Neural crest cell (in vitro differentiated cells): ENCODE results near the gene CLDN4. TPM values are rescaled to one million over a fixed set of nuclear protein-coding genes. Genes with fewer than 3 reads are reported as not detected.
A peak's percentile ranks its signal among the peaks of the same experiment; 100 is the strongest.
"Not testable (repeated sequence)": the region's sequence is repeated elsewhere in the genome, so short reads cannot be mapped to it uniquely, and the experiment has no call there.

ENCODE experiments used
- DNase-seq: peaks from one replicate; pipeline ENCODE4 v3.0.0; 2021; ENCODE audit warnings: low read depth, mixed read lengths, low spot score
- H3K27ac Mint-ChIP-seq: one replicate; pipeline ENCODE4 v1.8.0; 2021; ENCODE audit warnings: mild to moderate bottlenecking, mixed read lengths; ENCODE audit not compliant: unreplicated experiment
- H3K27me3 Mint-ChIP-seq: 2 replicates; pipeline ENCODE4 v1.8.0; 2021; ENCODE audit warnings: low read depth, mild to moderate bottlenecking, mixed read lengths
- H3K36me3 Mint-ChIP-seq: 2 replicates; pipeline ENCODE4 v1.8.0; 2021; ENCODE audit warnings: low read depth, mild to moderate bottlenecking, mixed read lengths
- H3K4me1 Mint-ChIP-seq: 2 replicates; pipeline ENCODE4 v1.8.0; 2021; ENCODE audit warnings: mixed read lengths
- H3K4me3 Mint-ChIP-seq: one replicate; pipeline ENCODE4 v1.8.0; 2021; ENCODE audit warnings: mild to moderate bottlenecking, mixed read lengths
- H3K9me3 Mint-ChIP-seq: 2 replicates; pipeline ENCODE4 v1.8.0; 2021; ENCODE audit warnings: mixed read lengths
- total RNA-seq: library from RNA; stranded (reverse); gene quantifications from 2 replicates; pipeline ENCODE4 v1.2.1, GENCODE V29; 2021
- TF ChIP-seq, protein P1 (sequence below): fragments of 200-600 bp; sonication (generic); conservative IDR thresholded peaks from 2 replicates; pipeline ENCODE4 v1.5.0; 2021; ENCODE audit warnings: antibody characterized with exemption, mild to moderate bottlenecking

CLDN4 gene
- total RNA-seq, 1 donor from 2014 or later = 0.47 TPM

DNA sequence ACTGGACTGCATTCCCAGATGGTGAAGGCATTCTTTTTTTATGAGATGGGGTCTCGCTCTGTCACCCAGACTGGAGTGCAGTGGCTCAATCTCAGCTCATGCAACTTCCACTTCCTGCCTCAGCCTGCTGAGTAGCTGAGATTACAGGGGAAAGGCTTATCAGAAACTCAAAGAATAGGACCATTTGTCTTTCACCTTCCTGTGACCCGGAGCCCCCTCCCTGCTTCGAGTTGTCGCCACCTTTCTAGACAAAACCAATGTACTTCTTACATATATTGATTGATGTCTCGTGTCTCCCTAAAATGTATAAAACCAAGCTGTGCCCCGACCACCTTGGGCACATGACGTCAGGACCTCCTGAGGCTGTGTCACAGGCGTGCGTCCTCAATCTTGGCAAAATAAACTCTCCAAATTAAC is 13.3 kb downstream of the CLDN4 start:
- DNase-seq = no peak
- Mint-ChIP-seq H3K4me1 (peaks cover 5% of the 10 kb centered on the region), H3K36me3 (no peaks in the 10 kb centered on the region), H3K9me3 (no peaks in the 10 kb centered on the region), H3K27ac (no peak overlapping the region), H3K4me3 (peak overlapping the region; percentile 52), H3K27me3 (no peaks in the 10 kb centered on the region)
- TF ChIP-seq, protein P1, sequence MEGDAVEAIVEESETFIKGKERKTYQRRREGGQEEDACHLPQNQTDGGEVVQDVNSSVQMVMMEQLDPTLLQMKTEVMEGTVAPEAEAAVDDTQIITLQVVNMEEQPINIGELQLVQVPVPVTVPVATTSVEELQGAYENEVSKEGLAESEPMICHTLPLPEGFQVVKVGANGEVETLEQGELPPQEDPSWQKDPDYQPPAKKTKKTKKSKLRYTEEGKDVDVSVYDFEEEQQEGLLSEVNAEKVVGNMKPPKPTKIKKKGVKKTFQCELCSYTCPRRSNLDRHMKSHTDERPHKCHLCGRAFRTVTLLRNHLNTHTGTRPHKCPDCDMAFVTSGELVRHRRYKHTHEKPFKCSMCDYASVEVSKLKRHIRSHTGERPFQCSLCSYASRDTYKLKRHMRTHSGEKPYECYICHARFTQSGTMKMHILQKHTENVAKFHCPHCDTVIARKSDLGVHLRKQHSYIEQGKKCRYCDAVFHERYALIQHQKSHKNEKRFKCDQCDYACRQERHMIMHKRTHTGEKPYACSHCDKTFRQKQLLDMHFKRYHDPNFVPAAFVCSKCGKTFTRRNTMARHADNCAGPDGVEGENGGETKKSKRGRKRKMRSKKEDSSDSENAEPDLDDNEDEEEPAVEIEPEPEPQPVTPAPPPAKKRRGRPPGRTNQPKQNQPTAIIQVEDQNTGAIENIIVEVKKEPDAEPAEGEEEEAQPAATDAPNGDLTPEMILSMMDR = no peak

DNA sequence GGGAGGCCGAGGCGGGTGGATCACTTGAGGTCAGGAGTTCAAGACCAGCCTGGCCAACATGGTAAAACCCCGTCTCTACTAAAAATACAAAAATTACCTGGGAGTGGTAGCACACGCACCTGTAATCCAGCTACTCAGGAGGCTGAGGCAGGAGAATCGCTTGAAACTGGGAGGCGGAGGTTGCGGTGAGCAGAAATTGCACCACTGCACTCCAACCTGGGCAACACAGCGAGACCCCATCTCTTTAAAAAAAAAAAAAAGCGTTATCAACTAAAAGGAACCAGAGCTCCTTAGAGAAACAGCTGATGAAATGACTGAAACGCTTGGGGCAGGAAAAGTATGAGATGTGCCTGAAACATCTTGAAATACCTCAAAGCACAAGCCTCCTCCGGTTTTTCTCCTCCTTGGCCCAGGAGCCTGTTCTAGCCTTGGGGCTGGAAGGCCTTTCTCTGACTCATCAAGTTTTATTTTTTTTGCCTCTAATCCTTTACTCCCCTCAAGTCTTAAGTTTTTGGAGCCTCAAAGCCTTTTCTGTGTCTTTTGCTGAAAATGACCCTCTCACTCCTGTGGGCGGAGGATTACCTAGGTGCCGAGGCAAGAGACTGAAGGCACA is 14.2 kb downstream of the CLDN4 start:
- H3K4me3 Mint-ChIP-seq = no peak overlapping the region
- H3K27ac Mint-ChIP-seq = no peak overlapping the region
- H3K27me3 Mint-ChIP-seq = no peaks in the 10 kb centered on the region
- DNase-seq = no peak
- no peaks in the 10 kb centered on the region for H3K36me3 Mint-ChIP-seq
- TF ChIP-seq, protein P1 = no peak
- H3K4me1 Mint-ChIP-seq = peaks cover 5% of the 10 kb centered on the region
- no peaks in the 10 kb centered on the region for H3K9me3 Mint-ChIP-seq

DNA sequence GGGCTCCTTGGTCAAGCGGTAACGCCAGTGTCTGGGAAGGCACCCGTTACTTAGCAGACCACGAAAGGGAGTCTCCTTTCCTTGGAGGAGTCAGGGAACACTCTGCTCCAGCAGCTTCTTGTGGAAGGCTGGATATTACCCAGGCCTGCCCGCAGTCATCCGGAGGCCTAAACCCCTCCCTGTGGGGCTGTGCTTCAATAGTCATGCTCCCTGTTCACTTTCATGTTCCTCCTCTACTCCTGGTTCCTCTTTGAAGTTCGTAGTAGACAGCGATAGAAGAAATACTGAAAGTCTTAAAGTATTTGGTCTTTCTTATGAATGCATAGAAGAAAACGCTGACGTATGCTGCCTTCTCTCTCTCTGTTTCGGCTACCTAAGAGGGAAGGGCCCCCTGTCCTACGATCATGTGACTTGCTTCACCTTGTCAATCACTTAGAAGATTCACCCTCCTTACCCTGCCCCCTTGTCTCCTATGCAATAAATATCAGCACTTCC is 15.0 kb downstream of the CLDN4 start:
- Mint-ChIP-seq H3K4me3 (peak overlapping the region; percentile 12), H3K27ac (peak overlapping the region; percentile 29)
- H3K27me3 Mint-ChIP-seq, DNase-seq, H3K9me3 Mint-ChIP-seq, H3K4me1 Mint-ChIP-seq, H3K36me3 Mint-ChIP-seq: not testable (repeated sequence)

DNA sequence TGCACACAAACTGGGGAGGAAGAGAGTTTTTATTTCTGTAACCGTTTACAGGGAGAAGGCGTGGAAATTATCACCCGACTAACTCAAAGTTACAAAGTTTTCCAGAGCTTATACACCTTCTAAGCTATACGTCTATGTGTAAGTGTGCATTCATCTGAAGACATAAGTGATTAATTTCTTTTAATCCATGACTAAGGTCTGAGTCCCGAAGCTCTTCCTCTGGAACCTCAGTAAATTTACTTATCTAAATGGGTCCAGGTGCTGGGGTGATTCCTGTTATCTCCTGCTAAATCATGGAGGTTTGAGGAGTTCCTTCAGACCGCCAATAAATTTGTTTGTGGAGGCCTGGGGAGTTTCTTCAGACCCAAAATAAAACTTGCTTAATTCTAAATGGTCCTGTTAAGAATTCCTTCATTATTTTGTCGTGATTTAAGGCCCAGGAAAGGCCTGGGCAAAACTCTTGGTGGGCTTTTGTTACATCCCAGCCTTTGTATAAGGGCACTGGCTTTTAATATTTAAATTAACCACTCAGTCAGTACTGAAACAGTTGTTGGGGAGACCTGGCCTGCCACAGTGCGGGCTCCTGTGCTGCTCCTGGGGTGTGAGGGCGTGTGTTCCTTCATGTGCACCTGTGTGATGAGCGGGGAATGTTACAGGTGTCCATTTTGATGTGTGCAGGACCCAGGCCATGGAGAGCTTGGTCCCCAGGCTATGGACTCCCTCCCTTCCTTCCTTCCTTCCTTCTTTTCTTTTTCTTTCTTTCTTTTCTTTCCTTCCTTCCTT is 17.3 kb downstream of the CLDN4 start:
- Mint-ChIP-seq H3K27ac (no peak overlapping the region), H3K4me3 (no peak overlapping the region), H3K27me3 (peaks cover 8% of the 10 kb centered on the region), H3K36me3 (no peaks in the 10 kb centered on the region), H3K4me1 (peaks cover 5% of the 10 kb centered on the region), H3K9me3 (no peaks in the 10 kb centered on the region)
- TF ChIP-seq, protein P1 = no peak
- no peak for DNase-seq

GRCh38 chr7:73850781-73851207 is 20.0 kb downstream of the CLDN4 start:
- no peak overlapping the region for H3K27ac Mint-ChIP-seq
- TF ChIP-seq, protein P1 = no peak

More at GRCh38 chr7:73850781-73851207, 20.0 kb downstream of the CLDN4 start:
- Mint-ChIP-seq H3K27me3 (peaks cover 23% of the 10 kb centered on the region), H3K9me3 (no peaks in the 10 kb centered on the region), H3K36me3 (no peaks in the 10 kb centered on the region), H3K4me3 (no peak overlapping the region), H3K4me1 (no peaks in the 10 kb centered on the region)
- no peak for DNase-seq
